Coronary artery (tissue), 2 donors: Measurements from ENCODE around the gene TP53BP2.

ENCODE experiments used
- DNase-seq: peaks from one replicate; pipeline ENCODE4 v3.0.0-alpha.2; 2017; ENCODE audit warnings: low spot score
- H3K27ac ChIP-seq, 2 donors: fragments of 200-600 bp; sonication (generic); one replicate each; pipeline ENCODE4 v1.5.1; 2016 to 2019
- H3K4me3 ChIP-seq: fragments of 200-600 bp; sonication (generic); 2 replicates; pipeline ENCODE4 v1.5.1; 2016; ENCODE audit warnings: mild to moderate bottlenecking, moderate library complexity
- TF ChIP-seq, protein P1 (sequence below): fragments of 200-600 bp; sonication (generic); IDR thresholded peaks from one replicate; pipeline ENCODE4 v1.5.1; 2019; ENCODE audit warnings: antibody characterized with exemption

Gene TP53BP2

DNA sequence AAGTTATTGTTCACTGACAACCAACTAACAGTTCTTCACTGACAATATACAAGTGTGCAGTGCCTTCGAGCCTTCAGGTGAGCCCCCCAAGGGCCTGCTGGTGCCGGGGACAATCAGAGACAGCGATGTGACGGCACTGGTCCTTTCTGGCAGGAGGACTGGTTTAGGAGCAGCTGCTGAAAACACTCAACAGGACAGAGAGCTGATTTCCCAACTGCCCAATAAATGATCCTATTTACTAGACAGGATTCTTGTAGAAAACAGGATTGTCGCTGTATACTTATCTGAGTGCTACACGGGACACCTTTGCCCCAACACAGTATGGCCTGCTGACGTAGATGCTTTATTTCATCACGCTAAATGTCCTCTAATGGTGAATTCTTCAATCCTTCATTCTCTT is 65.4 kb downstream of the TP53BP2 start:
- TF ChIP-seq, protein P1, sequence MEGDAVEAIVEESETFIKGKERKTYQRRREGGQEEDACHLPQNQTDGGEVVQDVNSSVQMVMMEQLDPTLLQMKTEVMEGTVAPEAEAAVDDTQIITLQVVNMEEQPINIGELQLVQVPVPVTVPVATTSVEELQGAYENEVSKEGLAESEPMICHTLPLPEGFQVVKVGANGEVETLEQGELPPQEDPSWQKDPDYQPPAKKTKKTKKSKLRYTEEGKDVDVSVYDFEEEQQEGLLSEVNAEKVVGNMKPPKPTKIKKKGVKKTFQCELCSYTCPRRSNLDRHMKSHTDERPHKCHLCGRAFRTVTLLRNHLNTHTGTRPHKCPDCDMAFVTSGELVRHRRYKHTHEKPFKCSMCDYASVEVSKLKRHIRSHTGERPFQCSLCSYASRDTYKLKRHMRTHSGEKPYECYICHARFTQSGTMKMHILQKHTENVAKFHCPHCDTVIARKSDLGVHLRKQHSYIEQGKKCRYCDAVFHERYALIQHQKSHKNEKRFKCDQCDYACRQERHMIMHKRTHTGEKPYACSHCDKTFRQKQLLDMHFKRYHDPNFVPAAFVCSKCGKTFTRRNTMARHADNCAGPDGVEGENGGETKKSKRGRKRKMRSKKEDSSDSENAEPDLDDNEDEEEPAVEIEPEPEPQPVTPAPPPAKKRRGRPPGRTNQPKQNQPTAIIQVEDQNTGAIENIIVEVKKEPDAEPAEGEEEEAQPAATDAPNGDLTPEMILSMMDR = no peak
- no peak overlapping the region for H3K27ac ChIP-seq
- DNase-seq = no peak

GRCh38 chr1:223776826-223777454 is 68.8 kb downstream of the TP53BP2 start:
- H3K27ac ChIP-seq = peak overlapping the region in 1 of 2 donors; percentile 81
- TF ChIP-seq, protein P1 = no peak
- no peak for DNase-seq
- no peak overlapping the region for H3K4me3 ChIP-seq

More for the DNA sequence above, 65.4 kb downstream of the TP53BP2 start:
- no peak overlapping the region for H3K4me3 ChIP-seq

- peak overlapping the region; percentile 50 to 81 for H3K27ac ChIP-seq
- no peak overlapping the region for H3K4me3 ChIP-seq
- TF ChIP-seq, protein P1 = no peak
- no peak for DNase-seq
Observed at GRCh38 chr1:223776075-223776814, 69.5 kb downstream of the TP53BP2 start.

DNA sequence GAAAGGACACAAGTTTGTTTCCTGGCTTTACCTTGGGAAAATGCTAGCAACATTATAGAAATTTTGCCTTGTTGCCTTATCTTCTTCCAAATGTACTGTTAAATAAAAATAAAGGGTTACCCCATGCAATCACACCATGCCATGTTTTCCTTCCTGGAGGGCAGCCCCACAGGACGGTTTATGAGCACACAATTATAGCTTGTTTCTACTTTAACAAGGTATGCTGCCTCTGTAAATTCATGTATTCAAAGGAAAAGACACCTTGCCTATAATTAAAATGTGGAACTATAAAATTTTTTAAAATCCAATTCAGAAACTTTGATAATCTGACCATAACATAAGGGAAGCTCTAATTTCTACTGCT is 70.1 kb downstream of the TP53BP2 start:
- DNase-seq = no peak
- TF ChIP-seq, protein P1 = no peak
- Histone ChIP-seq H3K27ac (peak overlapping the region in 1 of 2 donors; percentile 81), H3K4me3 (no peak overlapping the region)

- no peak for DNase-seq
- Histone ChIP-seq H3K4me3 (no peak overlapping the region), H3K27ac (peak overlapping the region; percentile 27 to 81)
- TF ChIP-seq, protein P1 = no peak
Observed at GRCh38 chr1:223775054-223775453, 70.7 kb downstream of the TP53BP2 start.

- Histone ChIP-seq H3K4me3 (no peak overlapping the region), H3K27ac (peak overlapping the region in 1 of 2 donors; percentile 49)
- no peak for DNase-seq
- TF ChIP-seq, protein P1 = no peak
Observed at GRCh38 chr1:223774134-223774814, 71.5 kb downstream of the TP53BP2 start.
